Measurements from ENCODE around the gene MYBPC1. TPM values are rescaled to one million over a fixed set of nuclear protein-coding genes. Genes with fewer than 3 reads are reported as not detected.

MYBPC1 gene
- total RNA-seq, 1 experiment from 2014 or later = not detected

DNA sequence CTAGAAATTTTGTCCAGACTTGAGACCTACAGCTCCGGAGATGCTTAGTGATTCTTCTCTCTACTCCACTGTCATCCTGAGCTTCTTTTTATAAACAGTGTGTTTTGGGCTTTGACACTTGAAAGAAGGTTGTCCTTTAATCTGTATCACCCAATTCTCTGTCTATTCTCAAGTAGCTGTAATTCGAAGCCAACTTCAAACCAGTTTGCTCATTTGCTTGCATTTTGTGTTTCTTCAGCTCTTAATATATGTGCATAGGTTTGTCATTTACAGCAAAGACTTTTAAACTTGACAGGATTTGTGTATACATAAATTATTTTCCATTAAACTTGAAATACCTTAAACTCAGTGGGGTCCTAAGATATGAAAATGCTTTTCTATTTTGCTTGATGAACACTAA lies 16.4 kb upstream of the MYBPC1 start:
- in situ Hi-C loops (cut with HindIII; ENCODE audit: low pct_unique_long_range_greater_than_20kb, low sequenced_read_pairs) (no loop called here), intact Hi-C loops (cut with micrococcal nuclease; ENCODE audit: unreplicated experiment) (no loop called here)
- H3K36me3 ChIP-seq (ENCODE audit: control insufficient read depth, insufficient read depth, low read length) = no peaks in the 10 kb centered on the region
- H3K9me3 ChIP-seq (ENCODE audit: control insufficient read depth, insufficient read depth, low read depth, low read length) = no peaks in the 10 kb centered on the region
- DNase-seq (ENCODE audit: low read depth, low spot score) = no peak
- ATAC-seq = no peak
- BruUV-seq (replicated peaks) = no TSS peak
- TF ChIP-seq REST (IDR thresholded peaks at IDR 0.05; ENCODE audit: insufficient read depth in 1 of 2, low read depth in 2 of 2, low read length in 1 of 2) (no peak), TCF7L2 (IDR thresholded peaks at IDR 0.05; ENCODE audit: low read depth, low read length) (no peak), CTCF (IDR thresholded peaks at IDR 0.05) (no peak), SIN3A (IDR thresholded peaks at IDR 0.05; ENCODE audit: borderline replicate concordance, insufficient read depth, low read depth, low read length) (no peak)
- peaks cover 6% of the 10 kb centered on the region for H3K27me3 ChIP-seq (ENCODE audit: control insufficient read depth, insufficient read depth, low read length)
- ChIA-PET CTCF (no interaction called here), POLR2A (no interaction called here)
- no peak overlapping the region for H3K27ac ChIP-seq (ENCODE audit: low read length)
- no peak overlapping the region for H3K4me3 ChIP-seq (ENCODE audit: low read depth in 2 of 2, low read length in 2 of 2)
- H3K4me1 ChIP-seq (ENCODE audit: control insufficient read depth, insufficient read depth, low read length) = no peaks in the 10 kb centered on the region

DNA sequence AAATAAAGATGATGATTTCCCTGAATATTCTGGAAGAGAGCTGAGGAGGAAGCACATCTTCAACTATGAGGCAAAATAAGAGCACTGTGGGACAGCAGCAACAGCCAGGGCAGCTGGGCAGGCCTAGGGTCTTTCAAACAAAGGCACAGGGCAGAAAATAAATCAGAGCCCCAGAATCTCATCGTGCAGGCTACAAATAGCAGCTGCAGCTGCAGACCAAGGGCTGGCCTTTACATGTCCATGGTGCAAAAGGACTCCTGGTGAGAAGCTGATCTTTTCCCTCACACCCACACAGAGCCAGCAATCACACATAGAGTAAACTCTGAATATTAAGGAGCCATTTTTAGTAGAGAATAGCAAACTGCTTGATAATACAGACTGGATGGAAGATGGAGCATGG lies 13.6 kb upstream of the MYBPC1 start:
- no peaks in the 10 kb centered on the region for H3K36me3 ChIP-seq (ENCODE audit: control insufficient read depth, insufficient read depth, low read length)
- intact Hi-C loops (cut with micrococcal nuclease; ENCODE audit: unreplicated experiment) = no loop called here
- no TSS peak for BruUV-seq (replicated peaks)
- ATAC-seq (no peak), DNase-seq (ENCODE audit: low read depth, low spot score) (no peak)
- H3K27ac ChIP-seq (ENCODE audit: low read length) = no peak overlapping the region
- no peak for TF ChIP-seq TCF7L2 (IDR thresholded peaks at IDR 0.05; ENCODE audit: low read depth, low read length)
- TF ChIP-seq POLR2AphosphoS5 (IDR thresholded peaks at IDR 0.05; ENCODE audit: low read depth, low read length) = no peak
- no peak for TF ChIP-seq CTCF (IDR thresholded peaks at IDR 0.05)
- no peak for TF ChIP-seq SIN3A (IDR thresholded peaks at IDR 0.05; ENCODE audit: borderline replicate concordance, insufficient read depth, low read depth, low read length)
- TF ChIP-seq REST (IDR thresholded peaks at IDR 0.05; ENCODE audit: insufficient read depth in 1 of 2, low read depth in 2 of 2, low read length in 1 of 2) = no peak
- POLR2A ChIA-PET = no interaction called here
- in situ Hi-C loops (cut with HindIII; ENCODE audit: low pct_unique_long_range_greater_than_20kb, low sequenced_read_pairs) = no loop called here
- CTCF ChIA-PET = no interaction called here
- no peaks in the 10 kb centered on the region for H3K9me3 ChIP-seq (ENCODE audit: control insufficient read depth, insufficient read depth, low read depth, low read length)
- H3K4me3 ChIP-seq (ENCODE audit: low read depth in 2 of 2, low read length in 2 of 2) = no peak overlapping the region
- no peaks in the 10 kb centered on the region for H3K27me3 ChIP-seq (ENCODE audit: control insufficient read depth, insufficient read depth, low read length)
- H3K4me1 ChIP-seq (ENCODE audit: control insufficient read depth, insufficient read depth, low read length) = no peaks in the 10 kb centered on the region

All from Panc1 (cell line).